ENCODE data around the gene MEAF6. TPM values are rescaled to one million over a fixed set of nuclear protein-coding genes. Genes with fewer than 3 reads are reported as not detected.
"Not testable (repeated sequence)": the region's sequence is repeated elsewhere in the genome, so short reads cannot be mapped to it uniquely, and the experiment has no call there.

The MEAF6 gene
- 35.7 TPM for total RNA-seq
- long read RNA-seq, transcript MEAF6-206 (8 exons, 1,408 nt) = major isoform, 34 of 64 reads
- long read RNA-seq, transcript MEAF6-204 (8 exons, 2,147 nt) = minor isoform, 9 of 64 reads
- long read RNA-seq, transcript MEAF6-201 (7 exons, 1,525 nt) = minor isoform, 12 of 64 reads
- long read RNA-seq, partial matches to known transcripts = 1 of 64 reads
- long read RNA-seq, other reads (novel, unspliced or antisense) = 5 of 64 reads

GRCh38 chr1:37514350-37515184 lies at the start of gene MEAF6:
TSS of gene MEAF6 (minus strand) at chr1:37514766. CDS start at chr1:37514746, 20 bp downstream.
- ATAC-seq (peak; percentile 99), DNase-seq (peak; percentile 93)
- intact Hi-C loops (cut with micrococcal nuclease) = no loop called here

GRCh38 chr1:37562984-37563383 lies 48.4 kb upstream of the MEAF6 start:
- DNase-seq = no peak
- intact Hi-C loops (cut with micrococcal nuclease) = no loop called here
- ATAC-seq = no peak

GRCh38 chr1:37561133-37562132 lies 46.9 kb upstream of the MEAF6 start:
- intact Hi-C loops (cut with micrococcal nuclease) = no loop called here
- ATAC-seq (no peak), DNase-seq (no peak)

- ATAC-seq (no peak), DNase-seq (no peak)
- intact Hi-C loops (cut with micrococcal nuclease) = no loop called here
Measured at GRCh38 chr1:37560401-37561132, 46.0 kb upstream of the MEAF6 start.

- DNase-seq; intact Hi-C loops (cut with micrococcal nuclease); ATAC-seq: not testable (repeated sequence)
Measured at GRCh38 chr1:37559957-37560379, 45.4 kb upstream of the MEAF6 start.

GRCh38 chr1:37559080-37559479 lies 44.5 kb upstream of the MEAF6 start:
- intact Hi-C loops (cut with micrococcal nuclease) = no loop called here
- DNase-seq (no peak), ATAC-seq (no peak)

GRCh38 chr1:37558411-37558810 lies 43.8 kb upstream of the MEAF6 start:
- no peak for DNase-seq
- ATAC-seq = no peak
- intact Hi-C loops (cut with micrococcal nuclease) = no loop called here

- no peak for ATAC-seq
Measured at GRCh38 chr1:37557402-37557801, 42.8 kb upstream of the MEAF6 start.

GRCh38 chr1:37556712-37557196 lies 42.2 kb upstream of the MEAF6 start, which contains the start of gene DNALI1:
TSS of gene DNALI1 (plus strand) at chr1:37556940. CDS start at chr1:37556995, 55 bp downstream.
- DNase-seq = peak; percentile 89
- intact Hi-C loops (cut with micrococcal nuclease) = no loop called here
- peak; percentile 86 for ATAC-seq

More at GRCh38 chr1:37557402-37557801, 42.8 kb upstream of the MEAF6 start:
- no peak for DNase-seq
- intact Hi-C loops (cut with micrococcal nuclease) = no loop called here

GRCh38 chr1:37553927-37554808 lies 39.6 kb upstream of the MEAF6 start, which contains the start of gene SNIP1:
TSS of gene SNIP1 (minus strand) at chr1:37554293. CDS start at chr1:37554229, 64 bp downstream.
- ATAC-seq (peak; percentile 94), DNase-seq (peak; percentile 88)
- intact Hi-C loops (cut with micrococcal nuclease) = no loop called here

GRCh38 chr1:37553598-37553926 lies 39.0 kb upstream of the MEAF6 start:
- intact Hi-C loops (cut with micrococcal nuclease) = no loop called here
- ATAC-seq (no peak), DNase-seq (no peak)

GRCh38 chr1:37549341-37549740 lies 34.8 kb upstream of the MEAF6 start:
- intact Hi-C loops (cut with micrococcal nuclease) = no loop called here
- DNase-seq (no peak), ATAC-seq (no peak)

- no peak for ATAC-seq
- intact Hi-C loops (cut with micrococcal nuclease) = no loop called here
- no peak for DNase-seq
Measured at GRCh38 chr1:37545019-37545418, 30.5 kb upstream of the MEAF6 start.

- ATAC-seq = no peak
- intact Hi-C loops (cut with micrococcal nuclease) = no loop called here
- no peak for DNase-seq
Measured at GRCh38 chr1:37544530-37544929, 30.0 kb upstream of the MEAF6 start.

GRCh38 chr1:37540036-37540785 lies 25.6 kb upstream of the MEAF6 start:
- DNase-seq (no peak), ATAC-seq (no peak)
- intact Hi-C loops (cut with micrococcal nuclease) = no loop called here

GRCh38 chr1:37539154-37539553 lies 24.6 kb upstream of the MEAF6 start:
- ATAC-seq; intact Hi-C loops (cut with micrococcal nuclease); DNase-seq: not testable (repeated sequence)

- intact Hi-C loops (cut with micrococcal nuclease) = no loop called here
- no peak for DNase-seq
- ATAC-seq = no peak
Measured at GRCh38 chr1:37537378-37537777, 22.8 kb upstream of the MEAF6 start.

All from left ventricle myocardium superior (tissue), 1 donor.